ENCODE data around the gene NDUFA8.

Gene NDUFA8

GRCh38 chr9:122138560-122139268 is 20.9 kb downstream of the NDUFA8 start:
- in situ Hi-C loops (cut with MboI; ENCODE audit: low sequenced_read_pairs) = no loop called here

- in situ Hi-C loops (cut with MboI; ENCODE audit: low sequenced_read_pairs) = no loop called here
These were observed 24.1 kb downstream of the NDUFA8 start for GRCh38 chr9:122135529-122135859.

GRCh38 chr9:122134822-122135528 is 24.6 kb downstream of the NDUFA8 start:
- in situ Hi-C loops (cut with MboI; ENCODE audit: low sequenced_read_pairs) = no loop called here

- in situ Hi-C loops (cut with MboI; ENCODE audit: low sequenced_read_pairs) = no loop called here
These were observed 25.5 kb downstream of the NDUFA8 start for GRCh38 chr9:122133984-122134535.

- in situ Hi-C loops (cut with MboI; ENCODE audit: low sequenced_read_pairs) = no loop called here
These were observed 26.2 kb downstream of the NDUFA8 start for GRCh38 chr9:122133263-122133983.

- in situ Hi-C loops (cut with MboI; ENCODE audit: low sequenced_read_pairs) = no loop called here
These were observed 27.0 kb downstream of the NDUFA8 start for GRCh38 chr9:122132539-122132938.

GRCh38 chr9:122131401-122132001 is 28.1 kb downstream of the NDUFA8 start:
- in situ Hi-C loops (cut with MboI; ENCODE audit: low sequenced_read_pairs) = no loop called here

- in situ Hi-C loops (cut with MboI; ENCODE audit: low sequenced_read_pairs) = no loop called here
These were observed 28.7 kb downstream of the NDUFA8 start for GRCh38 chr9:122130837-122131236.

GRCh38 chr9:122129969-122130368 is 29.6 kb downstream of the NDUFA8 start:
- in situ Hi-C loops (cut with MboI; ENCODE audit: low sequenced_read_pairs) = no loop called here

GRCh38 chr9:122128969-122129343 is 30.6 kb downstream of the NDUFA8 start:
- in situ Hi-C loops (cut with MboI; ENCODE audit: low sequenced_read_pairs) = no loop called here

GRCh38 chr9:122128007-122128968 is 31.3 kb downstream of the NDUFA8 start:
- in situ Hi-C loops (cut with MboI; ENCODE audit: low sequenced_read_pairs) = no loop called here

- in situ Hi-C loops (cut with MboI; ENCODE audit: low sequenced_read_pairs) = no loop called here
These were observed 32.2 kb downstream of the NDUFA8 start for GRCh38 chr9:122127396-122127798.

GRCh38 chr9:122126331-122127261 is 33.0 kb downstream of the NDUFA8 start:
- in situ Hi-C loops (cut with MboI; ENCODE audit: low sequenced_read_pairs) = no loop called here

GRCh38 chr9:122125509-122126330 is 33.9 kb downstream of the NDUFA8 start:
- in situ Hi-C loops (cut with MboI; ENCODE audit: low sequenced_read_pairs) = no loop called here

GRCh38 chr9:122125158-122125508 is 34.4 kb downstream of the NDUFA8 start:
- in situ Hi-C loops (cut with MboI; ENCODE audit: low sequenced_read_pairs) = no loop called here

- in situ Hi-C loops (cut with MboI; ENCODE audit: low sequenced_read_pairs) = no loop called here
These were observed 35.1 kb downstream of the NDUFA8 start for GRCh38 chr9:122124528-122124927.

- in situ Hi-C loops (cut with MboI; ENCODE audit: low sequenced_read_pairs) = no loop called here
These were observed 35.5 kb downstream of the NDUFA8 start for GRCh38 chr9:122124048-122124447.

- in situ Hi-C loops (cut with MboI; ENCODE audit: low sequenced_read_pairs) = no loop called here
These were observed 36.5 kb downstream of the NDUFA8 start for GRCh38 chr9:122122903-122123632.

Measured in hTERT RPE-1 (cell line).